Ascending aorta (tissue), 2 donors: ENCODE data around the gene ITPKB. TPM values are rescaled to one million over a fixed set of nuclear protein-coding genes. Genes with fewer than 3 reads are reported as not detected.

ENCODE experiments used
- DNase-seq, 2 donors: peaks; one replicate each; pipeline ENCODE4 v3.0.0-alpha.2; 2019; ENCODE audit warnings: low spot score in 2 of 2
- H3K27ac ChIP-seq, 2 donors: fragments of 200-600 bp; sonication (generic); one replicate each; pipeline ENCODE4 v1.5.1; 2016 to 2017; ENCODE audit warnings: mild to moderate bottlenecking in 1 of 2
- H3K27me3 ChIP-seq: fragments of 200-600 bp; sonication (generic); one replicate; pipeline ENCODE4 v1.5.1; 2017
- H3K36me3 ChIP-seq, 2 donors: fragments of 200-600 bp; sonication (generic); one replicate each; pipeline ENCODE4 v1.5.1; 2016
- H3K4me1 ChIP-seq, 2 donors: fragments of 200-600 bp; sonication (generic); one replicate each; pipeline ENCODE4 v1.5.1; 2016 to 2017; ENCODE audit warnings: mild to moderate bottlenecking in 1 of 2
- H3K4me3 ChIP-seq, 2 donors: fragments of 200-600 bp; sonication (generic); one replicate each; pipeline ENCODE4 v1.5.1; 2016 to 2017; ENCODE audit warnings: mild to moderate bottlenecking in 1 of 2
- H3K9me3 ChIP-seq, 2 donors: fragments of 200-600 bp; sonication (generic); one replicate each; pipeline ENCODE4 v1.5.1; 2016
- intact Hi-C: fragments of 100-400 bp; cut with DNase I; formaldehyde crosslinking; loops from one replicate; pipeline ENCODE4 v1.15.1; 2023
- total RNA-seq: library from RNA; depleted of rRNA; stranded (reverse); fragments of >200 nt; gene quantifications from one replicate; pipeline ENCODE4 v1.1.0, GENCODE V29; 2016
- TF ChIP-seq, protein P1 (sequence below), 3 experiments: fragments of 200-600 bp in 2 of 3; fragments of 450-650 bp in 1 of 3; sonication (generic) in 2 of 3; IDR thresholded peaks; one replicate each; pipeline ENCODE4 v1.5.1; 2016 to 2019; ENCODE audit warnings: antibody characterized with exemption in 3 of 3, mild to moderate bottlenecking in 1 of 3, moderate library complexity in 1 of 3

The ITPKB gene
- total RNA-seq, 1 donor from 2014 or later, result 27.5 TPM

DNA sequence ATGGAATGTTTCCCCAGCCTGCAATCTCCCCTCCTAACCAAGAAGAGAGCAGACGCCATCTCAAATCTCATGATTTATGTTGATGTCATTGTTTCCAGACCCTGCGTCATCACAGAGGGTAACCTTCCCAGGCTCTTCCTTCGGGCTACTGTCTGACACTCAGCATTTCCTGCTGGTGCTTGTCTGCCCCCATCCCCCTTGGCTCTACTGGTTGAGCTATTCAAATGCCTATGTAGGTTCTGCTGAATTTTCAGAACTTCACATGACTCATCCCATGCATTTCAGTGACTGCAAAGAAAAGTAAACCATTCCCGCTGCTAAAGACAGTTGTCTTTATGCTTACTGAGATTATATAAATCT, 24.8 kb upstream of the ITPKB start:
- intact Hi-C loops, result no loop called here
- H3K4me3 ChIP-seq, result no peak overlapping the region
- DNase-seq, result no peak
- H3K36me3 ChIP-seq, result no peaks in the 10 kb centered on the region
- no peaks in the 10 kb centered on the region for H3K9me3 ChIP-seq
- H3K4me1 ChIP-seq, result no peaks in the 10 kb centered on the region
- H3K27me3 ChIP-seq, result no peaks in the 10 kb centered on the region
- TF ChIP-seq, protein P1, sequence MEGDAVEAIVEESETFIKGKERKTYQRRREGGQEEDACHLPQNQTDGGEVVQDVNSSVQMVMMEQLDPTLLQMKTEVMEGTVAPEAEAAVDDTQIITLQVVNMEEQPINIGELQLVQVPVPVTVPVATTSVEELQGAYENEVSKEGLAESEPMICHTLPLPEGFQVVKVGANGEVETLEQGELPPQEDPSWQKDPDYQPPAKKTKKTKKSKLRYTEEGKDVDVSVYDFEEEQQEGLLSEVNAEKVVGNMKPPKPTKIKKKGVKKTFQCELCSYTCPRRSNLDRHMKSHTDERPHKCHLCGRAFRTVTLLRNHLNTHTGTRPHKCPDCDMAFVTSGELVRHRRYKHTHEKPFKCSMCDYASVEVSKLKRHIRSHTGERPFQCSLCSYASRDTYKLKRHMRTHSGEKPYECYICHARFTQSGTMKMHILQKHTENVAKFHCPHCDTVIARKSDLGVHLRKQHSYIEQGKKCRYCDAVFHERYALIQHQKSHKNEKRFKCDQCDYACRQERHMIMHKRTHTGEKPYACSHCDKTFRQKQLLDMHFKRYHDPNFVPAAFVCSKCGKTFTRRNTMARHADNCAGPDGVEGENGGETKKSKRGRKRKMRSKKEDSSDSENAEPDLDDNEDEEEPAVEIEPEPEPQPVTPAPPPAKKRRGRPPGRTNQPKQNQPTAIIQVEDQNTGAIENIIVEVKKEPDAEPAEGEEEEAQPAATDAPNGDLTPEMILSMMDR (IDR thresholded peaks at IDR 0.05), result no peak
- no peak overlapping the region for H3K27ac ChIP-seq

DNA sequence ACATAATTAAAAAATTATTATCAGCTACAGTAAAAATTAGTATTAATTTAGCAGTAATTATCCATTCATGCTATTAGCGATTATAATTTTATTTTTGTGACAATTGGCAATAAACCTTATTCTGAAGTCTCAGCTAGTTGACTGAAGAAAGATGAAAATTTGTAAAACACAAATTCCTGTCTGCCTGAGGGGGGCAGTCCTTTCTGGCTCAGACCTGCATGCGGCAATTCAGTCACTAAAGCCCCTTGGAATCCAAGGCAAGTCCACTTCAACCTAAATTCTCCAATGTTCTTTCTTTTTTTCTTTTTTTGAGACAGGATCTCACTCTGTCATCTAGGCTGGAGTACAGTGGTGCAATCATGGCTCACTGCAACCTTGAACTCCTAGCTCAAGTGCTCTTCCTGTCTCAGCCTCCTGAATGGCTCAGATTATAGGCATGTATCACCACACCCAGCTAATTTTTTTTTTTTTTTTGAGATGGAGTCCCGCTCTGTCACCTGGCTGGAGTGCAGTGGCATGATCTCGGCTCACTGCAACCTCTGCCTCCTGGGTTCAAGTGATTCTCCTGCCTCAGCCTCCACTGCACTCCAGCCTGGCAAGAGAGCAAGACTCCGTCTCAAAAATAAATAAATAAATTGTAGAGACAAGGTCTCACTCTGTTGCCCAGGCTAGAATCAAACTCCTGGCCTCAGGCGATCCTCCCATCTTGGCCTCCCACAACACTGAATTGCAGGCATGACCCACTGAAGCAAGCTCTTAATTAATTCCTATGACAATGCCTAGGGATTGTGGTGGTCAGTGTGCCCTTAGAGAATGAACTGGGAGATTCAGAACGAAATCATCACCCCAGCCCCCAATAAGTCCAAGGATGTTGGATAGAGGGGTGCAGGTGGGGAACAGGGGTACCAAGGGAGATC, 24.2 kb upstream of the ITPKB start:
- no peaks in the 10 kb centered on the region for H3K36me3 ChIP-seq
- H3K27ac ChIP-seq, result no peak overlapping the region
- TF ChIP-seq, protein P1 (IDR thresholded peaks at IDR 0.05), result no peak
- DNase-seq, result no peak
- intact Hi-C loops, result no loop called here
- no peaks in the 10 kb centered on the region for H3K4me1 ChIP-seq
- H3K9me3 ChIP-seq, result no peaks in the 10 kb centered on the region
- no peak overlapping the region for H3K4me3 ChIP-seq
- H3K27me3 ChIP-seq, result no peaks in the 10 kb centered on the region

DNA sequence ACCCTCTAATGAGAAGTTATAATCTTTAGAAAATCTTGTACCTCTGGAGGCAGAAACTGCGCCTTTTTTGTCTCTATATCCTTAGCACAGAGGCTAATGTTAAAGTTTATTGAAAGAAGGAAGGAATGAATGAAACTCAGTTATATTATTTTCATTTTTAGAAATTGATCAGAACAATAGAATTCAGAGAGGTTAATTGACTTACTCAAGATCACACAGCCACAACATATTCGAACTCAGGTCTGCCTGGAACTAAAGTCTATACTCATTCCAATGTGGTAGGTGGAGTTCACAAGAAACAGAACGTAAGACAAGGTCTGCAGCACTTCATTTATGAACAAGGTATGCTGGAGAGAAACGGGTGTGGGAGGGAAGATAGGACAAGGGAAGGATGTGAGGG, 23.0 kb upstream of the ITPKB start:
- H3K9me3 ChIP-seq, result no peaks in the 10 kb centered on the region
- DNase-seq, result no peak
- H3K36me3 ChIP-seq, result no peaks in the 10 kb centered on the region
- intact Hi-C loops, result no loop called here
- H3K4me1 ChIP-seq, result no peaks in the 10 kb centered on the region
- H3K27me3 ChIP-seq, result no peaks in the 10 kb centered on the region
- TF ChIP-seq, protein P1 (IDR thresholded peaks at IDR 0.05), result no peak
- H3K27ac ChIP-seq, result no peak overlapping the region
- no peak overlapping the region for H3K4me3 ChIP-seq

DNA sequence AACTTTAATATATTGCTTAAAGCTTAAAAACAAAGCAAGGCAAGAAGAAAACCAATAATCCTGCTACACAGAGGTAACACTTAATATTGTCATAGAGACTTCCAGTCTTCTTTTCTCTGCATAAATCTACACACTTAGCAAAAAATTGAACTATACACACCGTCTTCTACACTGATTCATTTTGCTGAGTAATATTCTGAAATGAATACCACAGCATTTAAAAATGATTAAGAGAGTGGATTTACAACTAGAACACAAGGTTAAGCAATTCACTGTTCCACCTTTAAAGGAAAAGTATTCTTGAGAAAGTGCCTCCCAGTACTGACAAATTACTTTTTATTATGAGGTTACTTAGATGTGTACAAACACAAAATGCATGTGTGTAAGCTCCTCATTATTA, 22.2 kb upstream of the ITPKB start:
- no peak overlapping the region for H3K4me3 ChIP-seq
- no peaks in the 10 kb centered on the region for H3K9me3 ChIP-seq
- H3K27ac ChIP-seq, result no peak overlapping the region
- intact Hi-C loops, result no loop called here
- no peaks in the 10 kb centered on the region for H3K36me3 ChIP-seq
- no peak for DNase-seq
- H3K4me1 ChIP-seq, result no peaks in the 10 kb centered on the region
- TF ChIP-seq, protein P1 (IDR thresholded peaks at IDR 0.05), result no peak
- no peaks in the 10 kb centered on the region for H3K27me3 ChIP-seq

DNA sequence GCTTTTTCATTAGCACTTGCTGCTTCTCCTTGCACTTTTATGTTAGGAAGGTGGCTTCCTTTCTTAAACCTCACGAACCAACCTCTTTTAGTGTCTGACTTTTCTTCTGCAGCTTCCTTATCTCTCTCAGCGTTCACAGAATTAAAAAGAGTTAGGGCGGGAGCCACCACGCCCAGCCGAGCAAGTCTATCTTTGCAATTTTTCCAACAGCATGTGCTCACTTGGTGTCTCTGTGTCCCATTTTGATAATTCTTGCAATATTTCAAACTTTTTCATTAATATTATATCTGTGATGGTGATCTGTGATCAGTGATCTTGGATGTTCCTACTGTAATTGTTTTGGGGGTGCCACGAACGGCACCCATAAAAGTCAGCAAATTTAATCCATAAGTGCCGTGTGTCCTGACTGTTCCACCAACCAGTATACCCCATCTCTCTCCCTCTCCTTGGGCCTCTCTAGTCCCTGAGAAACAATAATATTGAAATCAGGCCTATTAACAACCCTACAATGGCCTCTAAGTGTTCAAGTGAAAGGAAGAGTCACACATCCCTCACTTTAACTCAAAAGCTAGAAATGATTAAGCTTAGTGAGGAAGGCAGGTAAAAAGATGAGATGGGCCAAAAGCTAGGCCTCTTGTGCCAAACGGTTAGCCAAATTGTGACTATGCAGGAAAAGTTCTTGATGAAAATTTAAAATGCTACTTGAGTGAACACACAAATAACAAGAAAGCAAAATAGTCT, 15.9 kb upstream of the ITPKB start:
- H3K4me3 ChIP-seq, result no peak overlapping the region
- TF ChIP-seq, protein P1 (IDR thresholded peaks at IDR 0.05), result no peak
- intact Hi-C loops, result no loop called here

More for the DNA sequence above, 15.9 kb upstream of the ITPKB start:
- Histone ChIP-seq H3K27me3 (no peaks in the 10 kb centered on the region), H3K4me1 (no peaks in the 10 kb centered on the region), H3K36me3 (no peaks in the 10 kb centered on the region), H3K9me3 (no peaks in the 10 kb centered on the region), H3K27ac (no peak overlapping the region)
- no peak for DNase-seq
